Measurements from ENCODE around the gene HMG20A. TPM values are rescaled to one million over a fixed set of nuclear protein-coding genes. Genes with fewer than 3 reads are reported as not detected.

HMG20A gene
- total and polyA plus RNA-seq, 2 experiments from 2014 or later: 17.8 to 57.8 TPM

GRCh38 chr15:77487469-77487842 is 66.8 kb downstream of the HMG20A start (continued):
- TF ChIP-seq CTCF (conservative IDR thresholded peaks at IDR 0.05; ENCODE audit: low read depth in 2 of 2) (no peak), REST (IDR thresholded peaks at IDR 0.05; ENCODE audit: unreplicated experiment) (no peak), POLR2AphosphoS5 (IDR thresholded peaks at IDR 0.05; ENCODE audit: low read depth) (no peak), ZNF114 (CRISPR knock-in tag; IDR thresholded peaks at IDR 0.05) (no peak)

GRCh38 chr15:77487888-77488287 is 67.2 kb downstream of the HMG20A start:
- ATAC-seq (no peak), DNase-seq (ENCODE audit: low spot score) (no peak)
- Histone ChIP-seq H2AFZ (no peak overlapping the region), H3K27ac (ENCODE audit: low read depth) (peak overlapping the region; percentile 15; the same call in 1 of the 2 replicates), H3F3A (replicated peaks; ENCODE audit: low read depth) (no peaks in the 10 kb centered on the region), H3K36me3 (ENCODE audit: insufficient read depth) (0 out of 2 replicates have a peak, but pooled peaks cover 2% of the 10 kb centered on the region), H4K20me1 (replicated peaks; ENCODE audit: insufficient read depth) (no peaks in the 10 kb centered on the region), H3K27me3 (ENCODE audit: insufficient read depth) (no peaks in the 10 kb centered on the region), H3K4me2 (no peak overlapping the region), H3K4me3 (no peak overlapping the region), H3K9me2 (ENCODE audit: insufficient read depth) (no peaks in the 10 kb centered on the region), H3K4me1 (ENCODE audit: insufficient read depth) (peaks cover 20% of the 10 kb centered on the region), H3K79me2 (replicated peaks; ENCODE audit: insufficient read depth) (no peaks in the 10 kb centered on the region)
- peaks cover 21% of the 10 kb centered on the region for H3K36me3 Mint-ChIP-seq (ENCODE audit: low read depth)
- H3K9me3 Mint-ChIP-seq: no peaks in the 10 kb centered on the region
- H3K27me3 Mint-ChIP-seq (ENCODE audit: insufficient read depth, low read depth, poor library complexity): peaks cover 5% of the 10 kb centered on the region
- no peak overlapping the region for H3K27ac Mint-ChIP-seq
- H3K4me3 Mint-ChIP-seq: no peak overlapping the region
- H3K4me1 Mint-ChIP-seq: peaks cover 53% of the 10 kb centered on the region
- TF ChIP-seq ZNF114 (CRISPR knock-in tag; IDR thresholded peaks at IDR 0.05): no peak
- no peak for TF ChIP-seq JUNB (IDR thresholded peaks at IDR 0.05; ENCODE audit: unreplicated experiment)
- no peak for TF ChIP-seq EZH2phosphoT487 (IDR thresholded peaks at IDR 0.05; ENCODE audit: unreplicated experiment)
- no peak for TF ChIP-seq REST (IDR thresholded peaks at IDR 0.05; ENCODE audit: unreplicated experiment)

Measured in GM23338 (cell line).